ENCODE data around the gene MAP3K20.

- no peak for TF ChIP-seq EZH2phosphoT487 (IDR thresholded peaks at IDR 0.05; ENCODE audit: borderline replicate concordance, low read depth)
- TF ChIP-seq USF2 (IDR thresholded peaks at IDR 0.05; ENCODE audit: borderline replicate concordance, low read depth, low read length), result no peak
- TF ChIP-seq ZBTB33 (IDR thresholded peaks at IDR 0.05; ENCODE audit: borderline replicate concordance, low read depth), result no peak
- no peak for TF ChIP-seq CTCF (IDR thresholded peaks at IDR 0.05)
- TF ChIP-seq RFX5 (IDR thresholded peaks at IDR 0.05; ENCODE audit: low read length), result no peak
- no peak for TF ChIP-seq TAF1 (IDR thresholded peaks at IDR 0.05; ENCODE audit: borderline replicate concordance, low read depth, low read length)
- no peak for TF ChIP-seq POLR2AphosphoS5 (IDR thresholded peaks at IDR 0.05; ENCODE audit: low read depth, low read length)
- TF ChIP-seq FOXJ3 (CRISPR knock-in tag; IDR thresholded peaks at IDR 0.05), result no peak
- TF ChIP-seq GATA2 (CRISPR knock-in tag; IDR thresholded peaks at IDR 0.05), result no peak
- no peak for TF ChIP-seq JUND (IDR thresholded peaks at IDR 0.05)
- TF ChIP-seq TEAD4 (IDR thresholded peaks at IDR 0.05; ENCODE audit: borderline replicate concordance, insufficient read depth), result no peak
- TF ChIP-seq MAX (IDR thresholded peaks at IDR 0.05; ENCODE audit: low read depth), result no peak
- no peak for TF ChIP-seq SMC3 (IDR thresholded peaks at IDR 0.05; ENCODE audit: low read depth, low read length)
- TF ChIP-seq, protein P1, sequence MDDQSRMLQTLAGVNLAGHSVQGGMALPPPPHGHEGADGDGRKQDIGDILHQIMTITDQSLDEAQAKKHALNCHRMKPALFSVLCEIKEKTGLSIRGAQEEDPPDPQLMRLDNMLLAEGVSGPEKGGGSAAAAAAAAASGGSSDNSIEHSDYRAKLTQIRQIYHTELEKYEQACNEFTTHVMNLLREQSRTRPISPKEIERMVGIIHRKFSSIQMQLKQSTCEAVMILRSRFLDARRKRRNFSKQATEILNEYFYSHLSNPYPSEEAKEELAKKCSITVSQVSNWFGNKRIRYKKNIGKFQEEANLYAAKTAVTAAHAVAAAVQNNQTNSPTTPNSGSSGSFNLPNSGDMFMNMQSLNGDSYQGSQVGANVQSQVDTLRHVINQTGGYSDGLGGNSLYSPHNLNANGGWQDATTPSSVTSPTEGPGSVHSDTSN (IDR thresholded peaks at IDR 0.05), result no peak
Measured at GRCh38 chr2:173137610-173138009, 62.0 kb downstream of the MAP3K20 start.

Data from SK-N-SH (cell line).